H1 (cell line): ENCODE data around the gene TXLNA.

Experiments used
- ATF2 ChIP-seq: IDR thresholded peaks from 2 replicates; pipeline ENCODE4 v1.6.1; 2012; ENCODE audit warnings: low read length, inconsistent platforms
- CEBPB ChIP-seq: IDR thresholded peaks from 2 replicates; pipeline ENCODE4 v1.6.1; 2012; ENCODE audit warnings: low read depth, low read length
- CTCF ChIP-seq, 3 experiments: IDR thresholded peaks; 1 replicate in 2 of 3; 2 replicates in 1 of 3; pipeline versions ENCODE4 v1.5.1 to v1.6.1; 2011; ENCODE audit warnings: low read length in 3 of 3, mild to moderate bottlenecking in 3 of 3, inconsistent platforms in 2 of 3, low read depth in 1 of 3, moderate library complexity in 1 of 3; ENCODE audit not compliant: insufficient read depth in 1 of 3; ENCODE audit errors: control extremely low read depth in 1 of 3

- TF ChIP-seq ATF2 (no peak), CTCF (IDR thresholded peaks at IDR 0.05; ENCODE audit: control extremely low read depth in 1 of 3, insufficient read depth in 1 of 3, low read depth in 1 of 3, low read length in 3 of 3) (no peak), CEBPB (no peak)
Measured at GRCh38 chr1:32228771-32229170, 49.3 kb downstream of the TXLNA start.
